Globus pallidus (tissue), 1 donor: ENCODE measurements around the gene TSPAN17.
A peak's percentile ranks its signal among the peaks of the same experiment; 100 is the strongest.

ENCODE experiments used
- DNase-seq: peaks from one replicate; pipeline ENCODE4 v3.0.0-alpha.2; 2015; ENCODE audit warnings: low spot score

TSPAN17 gene

GRCh38 chr5:176621661-176622079 lies 25.6 kb upstream of the TSPAN17 start:
- DNase-seq = no peak

GRCh38 chr5:176624142-176624541 lies 23.1 kb upstream of the TSPAN17 start:
- DNase-seq = no peak

- no peak for DNase-seq
These were observed 22.3 kb upstream of the TSPAN17 start for GRCh38 chr5:176624938-176625337.

- no peak for DNase-seq
These were observed 21.8 kb upstream of the TSPAN17 start for GRCh38 chr5:176625512-176625911.

GRCh38 chr5:176625966-176626875 lies 21.1 kb upstream of the TSPAN17 start:
- DNase-seq = no peak

- DNase-seq = no peak
These were observed 20.4 kb upstream of the TSPAN17 start for GRCh38 chr5:176626876-176627236.

GRCh38 chr5:176627582-176627981 lies 19.7 kb upstream of the TSPAN17 start:
- no peak for DNase-seq

- no peak for DNase-seq
These were observed 18.7 kb upstream of the TSPAN17 start for GRCh38 chr5:176628406-176629228.

GRCh38 chr5:176629317-176629852 lies 17.9 kb upstream of the TSPAN17 start:
- DNase-seq = no peak

GRCh38 chr5:176629853-176630680 lies 17.2 kb upstream of the TSPAN17 start, which contains the start of the genes EIF4E1B and SNCB:
TSS of gene EIF4E1B (plus strand) at chr5:176630675. CDS start at chr5:176642788, 12,113 bp downstream.
TSS of gene SNCB (minus strand) at chr5:176630534. CDS start at chr5:176629654, 880 bp downstream.
- DNase-seq = no peak

GRCh38 chr5:176630681-176631222 lies 16.5 kb upstream of the TSPAN17 start:
- DNase-seq = no peak

GRCh38 chr5:176631383-176632200 lies 15.7 kb upstream of the TSPAN17 start:
- DNase-seq = no peak

- no peak for DNase-seq
These were observed 14.5 kb upstream of the TSPAN17 start for GRCh38 chr5:176632745-176633144.

GRCh38 chr5:176633598-176633997 lies 13.7 kb upstream of the TSPAN17 start:
- DNase-seq = no peak

- DNase-seq = no peak
These were observed 10.9 kb upstream of the TSPAN17 start for GRCh38 chr5:176636426-176636825.

- DNase-seq = no peak
These were observed 9.7 kb upstream of the TSPAN17 start for GRCh38 chr5:176637556-176637955.

- DNase-seq = no peak
These were observed 8.8 kb upstream of the TSPAN17 start for GRCh38 chr5:176638437-176638836.

- DNase-seq = no peak
These were observed 8.1 kb upstream of the TSPAN17 start for GRCh38 chr5:176639208-176639607.

- DNase-seq = peak; percentile 74
These were observed 7.3 kb upstream of the TSPAN17 start for GRCh38 chr5:176639981-176640380.

GRCh38 chr5:176640616-176641015 lies 6.7 kb upstream of the TSPAN17 start:
- no peak for DNase-seq
